ENCODE results near the gene EFCAB6.

GRCh38 chr22:43622886-43623285 is 189.2 kb downstream of the EFCAB6 start:
- TF ChIP-seq CTCF (IDR thresholded peaks at IDR 0.05) = no peak
- TF ChIP-seq POLR2A (IDR thresholded peaks at IDR 0.05) = no peak
- no peak for TF ChIP-seq POLR2AphosphoS5 (IDR thresholded peaks at IDR 0.05)
